Lower leg skin (tissue), 4 donors: ENCODE measurements around the gene UPP1. TPM values are rescaled to one million over a fixed set of nuclear protein-coding genes. Genes with fewer than 3 reads are reported as not detected.

Source experiments
- DNase-seq, 2 donors: peaks; one replicate each; pipeline ENCODE4 v3.0.0-alpha.2; 2019; ENCODE audit warnings: low spot score in 2 of 2
- H3K4me3 ChIP-seq: fragments of 200-600 bp; sonication (generic); 2 replicates; pipeline ENCODE4 v1.5.1; 2017; ENCODE audit warnings: mild to moderate bottlenecking, low read depth; ENCODE audit not compliant: poor library complexity, severe bottlenecking
- CTCF ChIP-seq, 3 donors: fragments of 450-650 bp; IDR thresholded peaks; one replicate each; pipeline ENCODE4 v1.5.1; 2016; ENCODE audit warnings: antibody characterized with exemption in 3 of 3, mild to moderate bottlenecking in 3 of 3, moderate library complexity in 2 of 3
- POLR2A ChIP-seq, 2 donors: fragments of 450-650 bp; IDR thresholded peaks; one replicate each; pipeline ENCODE4 v1.6.1; 2016 to 2017; ENCODE audit warnings: antibody characterized with exemption in 2 of 2, mild to moderate bottlenecking in 1 of 2, moderate library complexity in 1 of 2
- WGBS, 2 donors: methylation state at CpG; one replicate each; pipeline ENCODE4 v1.1.5; 2018; 5-methylcytosine and 5-hydroxymethylcytosine counted together
- intact Hi-C: fragments of 100-400 bp; cut with DNase I; formaldehyde crosslinking; loops from one replicate; pipeline ENCODE4 v1.15.0; 2023; ENCODE audit warnings: low total_unique reads
- total RNA-seq, 4 donors: library from RNA; depleted of rRNA; stranded (reverse); fragments of >200 nt; gene quantifications; one replicate each; pipeline ENCODE4 v1.1.0, GENCODE V29; 2016

The UPP1 gene
- total RNA-seq, 4 donors from 2014 or later, result 3.9 to 9.4 (median 5.9) TPM

- H3K4me3 ChIP-seq, result no peak overlapping the region
- intact Hi-C loops, result no loop called here
- TF ChIP-seq CTCF (IDR thresholded peaks at IDR 0.05) (no peak), POLR2A (IDR thresholded peaks at IDR 0.05) (no peak)
- WGBS, 2 donors, result 87 to 94% methylated on average over 7 of the region's 7 CpGs
- DNase-seq, result no peak
These were observed 1.7 kb upstream of the UPP1 start for GRCh38 chr7:48087349-48087748.

- DNase-seq, result peak; percentile 93 to 98
- H3K4me3 ChIP-seq, result peak overlapping the region; percentile 28
- TF ChIP-seq POLR2A (IDR thresholded peaks at IDR 0.05) (no peak), CTCF (IDR thresholded peaks at IDR 0.05) (no peak)
- intact Hi-C loops, result no loop called here
- WGBS, 2 donors, result 0 to 1% methylated on average over 12 to 15 of the region's 25 CpGs
These were observed 463 bp upstream of the UPP1 start for GRCh38 chr7:48088559-48089045.

- no peak for TF ChIP-seq POLR2A (IDR thresholded peaks at IDR 0.05)
- intact Hi-C loops, result no loop called here
- H3K4me3 ChIP-seq, result peak overlapping the region; percentile 67
- no peak for DNase-seq
- WGBS, 2 donors, result 81 to 84% methylated on average over 28 of the region's 28 CpGs
These were observed 1.2 kb downstream of the UPP1 start for GRCh38 chr7:48090095-48090805.

GRCh38 chr7:48091506-48092433 is 2.7 kb downstream of the UPP1 start:
- 82% methylated on average over 10 of the region's 10 CpGs for WGBS, 2 donors
- no peak overlapping the region for H3K4me3 ChIP-seq
- no peak for DNase-seq
- no peak for TF ChIP-seq CTCF (IDR thresholded peaks at IDR 0.05)
- TF ChIP-seq POLR2A (IDR thresholded peaks at IDR 0.05), result no peak
- intact Hi-C loops, result no loop called here

GRCh38 chr7:48094861-48095293 is 5.8 kb downstream of the UPP1 start:
- TF ChIP-seq POLR2A (IDR thresholded peaks at IDR 0.05) (no peak), CTCF (IDR thresholded peaks at IDR 0.05) (no peak)
- DNase-seq, result peak in 1 of 2 donors; percentile 63
- intact Hi-C loops, result no loop called here
- 56 to 61% methylated on average over 3 of the region's 3 CpGs for WGBS, 2 donors
- no peak overlapping the region for H3K4me3 ChIP-seq

GRCh38 chr7:48096273-48096672 is 7.2 kb downstream of the UPP1 start:
- intact Hi-C loops, result no loop called here
- no peak for TF ChIP-seq CTCF (IDR thresholded peaks at IDR 0.05)
- TF ChIP-seq POLR2A (IDR thresholded peaks at IDR 0.05), result no peak
- no peak for DNase-seq
- WGBS, 2 donors, result 75 to 82% methylated on average over 2 of the region's 2 CpGs
- no peak overlapping the region for H3K4me3 ChIP-seq
